Muscle layer of duodenum (tissue), 2 donors: Measurements from ENCODE around the gene BRAF.
"Not testable (repeated sequence)": the region's sequence is repeated elsewhere in the genome, so short reads cannot be mapped to it uniquely, and the experiment has no call there.

Experiments used
- H3K27ac ChIP-seq: one replicate; pipeline ENCODE4 v1.7.0; 2013; ENCODE audit warnings: mild to moderate bottlenecking, low read length
- H3K27me3 ChIP-seq: one replicate; pipeline ENCODE4 v1.7.0; 2013; ENCODE audit warnings: low read depth, mild to moderate bottlenecking, control low read depth, low read length
- H3K36me3 ChIP-seq, 2 donors: one replicate each; pipeline ENCODE4 v1.7.0; 2013; ENCODE audit warnings: low read length in 2 of 2, control low read depth in 1 of 2, mild to moderate bottlenecking in 1 of 2; ENCODE audit not compliant: insufficient read depth in 2 of 2, control insufficient read depth in 1 of 2
- H3K4me1 ChIP-seq, 2 donors: one replicate each; pipeline ENCODE4 v1.7.0; 2013; ENCODE audit warnings: low read length in 2 of 2, mild to moderate bottlenecking in 2 of 2, control low read depth in 1 of 2, moderate library complexity in 1 of 2; ENCODE audit not compliant: insufficient read depth in 2 of 2, control insufficient read depth in 1 of 2
- H3K4me3 ChIP-seq, 2 donors: one replicate each; pipeline ENCODE4 v1.7.0; 2013; ENCODE audit warnings: low read length in 2 of 2, low read depth in 1 of 2, mild to moderate bottlenecking in 1 of 2
- H3K9me3 ChIP-seq, 2 donors: one replicate each; pipeline ENCODE4 v1.7.0; 2013; ENCODE audit warnings: low read length in 2 of 2, control low read depth in 1 of 2, mild to moderate bottlenecking in 1 of 2; ENCODE audit not compliant: control insufficient read depth in 1 of 2
- donor health status: healthy.

Gene BRAF

DNA sequence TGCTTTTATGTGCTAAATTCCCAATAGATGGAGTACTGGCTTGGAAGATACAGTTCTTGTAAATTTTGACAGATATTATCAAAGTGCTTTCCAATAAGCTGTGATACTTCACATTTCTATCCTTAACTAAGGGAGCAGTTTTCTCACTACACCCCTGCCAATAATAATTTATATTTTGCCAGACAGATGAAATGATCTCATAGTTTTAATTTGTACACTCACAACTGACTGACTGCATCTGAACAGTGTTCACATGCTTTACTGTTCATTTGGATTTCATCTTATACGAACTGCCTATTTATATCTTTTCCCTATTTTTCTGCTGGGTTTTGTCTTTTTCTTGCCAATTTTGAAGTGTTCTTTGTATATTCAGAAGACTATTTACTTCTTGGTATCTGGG, 96.0 kb downstream of the BRAF start:
- no peak overlapping the region for H3K4me3 ChIP-seq
- no peaks in the 10 kb centered on the region for H3K4me1 ChIP-seq
- H3K27ac ChIP-seq: no peak overlapping the region
- H3K36me3 ChIP-seq: peaks cover 0 to 11% of the 10 kb centered on the region in 2 donors
- no peaks in the 10 kb centered on the region for H3K27me3 ChIP-seq
- no peaks in the 10 kb centered on the region for H3K9me3 ChIP-seq

DNA sequence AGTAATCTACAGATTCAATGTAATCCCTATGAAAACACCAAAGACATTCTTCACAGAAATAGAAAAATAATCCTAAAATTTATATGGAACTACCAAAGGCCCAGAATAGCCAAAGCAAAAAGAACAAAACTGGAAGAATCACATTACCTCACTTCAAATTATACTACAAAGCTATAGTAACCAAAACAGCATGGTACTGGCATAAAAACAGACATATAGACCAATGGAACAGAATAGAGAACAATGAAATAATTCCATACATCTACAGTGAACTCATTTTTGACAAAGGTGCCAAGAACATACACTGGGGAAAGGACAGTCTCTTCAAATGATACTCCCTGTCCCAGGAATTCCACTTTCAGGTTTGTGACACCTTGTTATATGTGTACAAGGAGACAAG, 107.3 kb downstream of the BRAF start:
- not testable (repeated sequence) for H3K9me3 ChIP-seq, H3K36me3 ChIP-seq, H3K27me3 ChIP-seq, H3K4me1 ChIP-seq, H3K4me3 ChIP-seq, H3K27ac ChIP-seq

DNA sequence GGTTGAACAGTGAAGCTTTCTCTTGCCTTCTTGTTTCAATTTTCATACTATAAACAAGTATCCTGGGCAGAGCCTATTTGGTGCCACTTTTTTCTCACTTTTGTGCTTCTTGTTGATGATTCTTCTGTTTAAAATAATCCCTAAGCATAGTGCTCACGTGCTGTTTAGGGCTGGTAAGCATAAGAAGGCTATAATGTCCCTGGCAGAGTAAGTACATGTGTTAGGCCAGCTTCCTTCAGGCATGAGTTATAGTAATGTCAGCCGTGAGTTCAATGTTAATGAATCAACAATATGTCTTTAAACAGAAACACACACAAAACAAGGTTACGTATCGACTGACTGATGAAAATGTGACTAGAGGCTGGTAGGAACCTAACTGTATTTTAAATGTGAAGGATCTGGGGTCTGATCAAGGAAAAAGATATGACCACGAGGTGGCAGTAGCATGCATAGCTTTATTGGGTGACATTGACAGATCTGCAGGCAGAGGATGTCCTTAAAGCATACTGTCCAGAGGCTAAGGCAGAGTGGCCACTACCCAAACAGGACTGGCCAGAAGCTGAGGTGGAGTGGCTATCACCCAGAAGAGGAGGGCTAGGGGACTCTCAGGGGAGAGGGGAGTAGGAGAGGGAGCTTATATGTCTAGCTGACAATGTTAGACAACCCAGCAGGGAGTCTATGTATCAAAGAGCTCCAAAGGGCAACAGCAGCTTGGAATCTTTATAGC, 113.7 kb downstream of the BRAF start:
- Histone ChIP-seq H3K27me3 (no peaks in the 10 kb centered on the region), H3K36me3 (peaks cover 0 to 5% of the 10 kb centered on the region in 2 donors), H3K4me1 (peaks cover 0 to 3% of the 10 kb centered on the region in 2 donors), H3K9me3 (no peaks in the 10 kb centered on the region), H3K4me3 (no peak overlapping the region), H3K27ac (no peak overlapping the region)

- H3K9me3 ChIP-seq: no peaks in the 10 kb centered on the region
- no peak overlapping the region for H3K27ac ChIP-seq
- no peaks in the 10 kb centered on the region for H3K27me3 ChIP-seq
Observed at GRCh38 chr7:140810385-140810784, 114.3 kb downstream of the BRAF start.

GRCh38 chr7:140778975-140779374, 145.8 kb downstream of the BRAF start:
- Histone ChIP-seq H3K4me3 (no peak overlapping the region), H3K27ac (no peak overlapping the region), H3K4me1 (no peaks in the 10 kb centered on the region), H3K27me3 (no peaks in the 10 kb centered on the region), H3K36me3 (peaks cover 40 to 53% of the 10 kb centered on the region in 2 donors), H3K9me3 (no peaks in the 10 kb centered on the region)

More at GRCh38 chr7:140810385-140810784, 114.3 kb downstream of the BRAF start:
- Histone ChIP-seq H3K4me3 (no peak overlapping the region), H3K36me3 (peaks cover 0 to 5% of the 10 kb centered on the region in 2 donors), H3K4me1 (peaks cover 0 to 3% of the 10 kb centered on the region in 2 donors)

DNA sequence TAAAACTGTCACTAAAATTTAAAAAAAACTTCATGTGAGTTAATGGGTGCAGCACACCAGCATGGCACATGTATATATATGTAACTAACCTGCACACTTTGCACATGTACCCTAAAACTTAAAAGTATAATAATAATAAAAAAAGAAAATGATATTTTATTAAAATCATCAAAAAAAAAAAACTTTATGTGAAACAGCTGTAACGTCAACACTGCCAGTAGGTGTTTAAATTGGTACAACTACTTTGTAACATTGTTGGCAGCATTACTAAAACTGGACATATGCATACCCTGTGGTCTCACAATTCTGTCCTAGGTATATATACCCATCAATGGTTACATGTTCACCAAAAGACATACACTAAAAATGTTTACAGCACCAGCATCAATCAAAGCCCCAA, 146.2 kb downstream of the BRAF start:
- no peaks in the 10 kb centered on the region for H3K9me3 ChIP-seq
- peaks cover 38 to 53% of the 10 kb centered on the region in 2 donors for H3K36me3 ChIP-seq

GRCh38 chr7:140774371-140774770, 150.4 kb downstream of the BRAF start:
- no peaks in the 10 kb centered on the region for H3K27me3 ChIP-seq
- H3K9me3 ChIP-seq: no peaks in the 10 kb centered on the region
- no peak overlapping the region for H3K27ac ChIP-seq
- peaks cover 24 to 70% of the 10 kb centered on the region in 2 donors for H3K36me3 ChIP-seq
- H3K4me1 ChIP-seq: no peaks in the 10 kb centered on the region
- no peak overlapping the region for H3K4me3 ChIP-seq

More for the DNA sequence above, 146.2 kb downstream of the BRAF start:
- Histone ChIP-seq H3K4me1 (no peaks in the 10 kb centered on the region), H3K27ac (no peak overlapping the region), H3K4me3 (no peak overlapping the region), H3K27me3 (no peaks in the 10 kb centered on the region)

- no peak overlapping the region for H3K4me3 ChIP-seq
- no peak overlapping the region for H3K27ac ChIP-seq
- peaks cover 24 to 75% of the 10 kb centered on the region in 2 donors for H3K36me3 ChIP-seq
- H3K4me1 ChIP-seq: no peaks in the 10 kb centered on the region
- no peaks in the 10 kb centered on the region for H3K27me3 ChIP-seq
- no peaks in the 10 kb centered on the region for H3K9me3 ChIP-seq
Observed at GRCh38 chr7:140773104-140773503, 151.6 kb downstream of the BRAF start.

DNA sequence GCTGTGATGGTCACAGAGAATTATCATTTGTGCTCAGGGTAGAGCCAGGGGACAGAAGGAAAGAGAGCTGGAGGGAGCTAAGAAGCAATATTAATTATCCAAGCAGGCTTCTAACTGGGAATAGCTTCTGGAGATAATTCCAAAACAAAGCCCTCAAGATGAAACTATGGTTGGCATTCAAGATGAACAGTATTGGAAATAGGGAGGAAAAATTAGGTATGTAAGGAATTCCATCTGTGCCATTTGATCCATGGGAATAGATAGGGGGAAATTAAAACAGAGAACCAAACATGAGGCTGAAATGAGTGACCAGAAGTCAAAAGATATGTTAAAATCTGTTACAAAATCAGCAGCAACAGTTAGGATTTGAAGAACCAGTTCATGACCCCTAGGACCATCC, 152.9 kb downstream of the BRAF start:
- H3K4me3 ChIP-seq: no peak overlapping the region
- peaks cover 15 to 79% of the 10 kb centered on the region in 2 donors for H3K36me3 ChIP-seq
- no peaks in the 10 kb centered on the region for H3K4me1 ChIP-seq
- H3K9me3 ChIP-seq: no peaks in the 10 kb centered on the region
- no peak overlapping the region for H3K27ac ChIP-seq
- no peaks in the 10 kb centered on the region for H3K27me3 ChIP-seq

GRCh38 chr7:140769852-140770251, 154.9 kb downstream of the BRAF start:
- H3K4me3 ChIP-seq: no peak overlapping the region
- H3K36me3 ChIP-seq: peaks cover 3 to 67% of the 10 kb centered on the region in 2 donors
- H3K9me3 ChIP-seq: no peaks in the 10 kb centered on the region
- H3K27ac ChIP-seq: no peak overlapping the region
- no peaks in the 10 kb centered on the region for H3K27me3 ChIP-seq
- no peaks in the 10 kb centered on the region for H3K4me1 ChIP-seq

GRCh38 chr7:140767418-140767817, 157.3 kb downstream of the BRAF start:
- no peak overlapping the region for H3K4me3 ChIP-seq
- H3K4me1 ChIP-seq: no peaks in the 10 kb centered on the region
- no peaks in the 10 kb centered on the region for H3K9me3 ChIP-seq
- H3K27ac ChIP-seq: no peak overlapping the region
- peaks cover 0 to 47% of the 10 kb centered on the region in 2 donors for H3K36me3 ChIP-seq
- H3K27me3 ChIP-seq: no peaks in the 10 kb centered on the region

DNA sequence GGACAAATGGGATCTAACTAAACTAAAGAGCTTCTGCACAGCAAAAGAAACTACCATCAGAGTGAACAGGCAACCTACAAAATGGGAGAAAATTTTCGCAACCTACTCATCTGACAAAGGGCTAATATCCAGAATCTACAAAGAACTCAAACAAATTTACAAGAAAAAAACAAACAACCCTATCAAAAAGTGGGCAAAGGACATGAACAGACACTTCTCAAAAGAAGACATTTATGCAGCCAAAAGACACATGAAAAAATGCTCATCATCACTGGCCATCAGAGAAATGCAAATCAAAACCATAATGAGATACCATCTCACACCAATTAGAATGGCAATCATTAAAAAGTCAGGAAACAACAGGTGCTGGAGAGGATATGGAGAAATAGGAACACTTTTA, 159.3 kb downstream of the BRAF start:
- H3K9me3 ChIP-seq, H3K4me1 ChIP-seq, H3K4me3 ChIP-seq, H3K27me3 ChIP-seq, H3K27ac ChIP-seq: not testable (repeated sequence)
- H3K36me3 ChIP-seq: peaks cover 0 to 30% of the 10 kb centered on the region in 2 donors
